ENCODE data around the gene RSL24D1. TPM values are rescaled to one million over a fixed set of nuclear protein-coding genes. Genes with fewer than 3 reads are reported as not detected.
A peak's percentile ranks its signal among the peaks of the same experiment; 100 is the strongest.
"Not testable (repeated sequence)": the region's sequence is repeated elsewhere in the genome, so short reads cannot be mapped to it uniquely, and the experiment has no call there.

RSL24D1 gene
- total and polyA plus RNA-seq, 2 donors, result 131 to 144 TPM

DNA sequence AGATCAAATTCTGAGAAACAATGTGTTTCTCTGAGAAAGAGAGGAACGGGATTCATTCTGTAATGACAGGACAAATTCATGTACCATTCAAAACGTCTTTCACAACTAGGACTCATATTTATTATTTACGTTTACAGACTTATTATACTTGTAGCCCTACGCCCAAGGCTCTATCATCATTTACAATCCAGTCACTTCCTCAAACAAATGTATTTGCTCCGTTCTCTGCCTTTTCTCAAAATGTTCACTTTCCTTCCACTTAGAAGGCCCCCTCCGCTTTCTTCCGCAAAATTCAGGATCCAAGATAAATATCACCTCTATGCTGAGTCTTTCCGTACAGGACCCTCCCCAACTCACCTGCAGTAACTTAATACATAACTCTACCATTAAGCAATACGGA, 745 bp downstream of the RSL24D1 start:
- Histone ChIP-seq H3K27me3 (ENCODE audit: control insufficient read depth in 2 of 2, insufficient read depth in 1 of 2, low read length in 1 of 2) (no peaks in the 10 kb centered on the region), H3K27ac (ENCODE audit: low read depth in 1 of 2, low read length in 1 of 2) (peak overlapping the region; percentile 89 to 94), H3K9me3 (ENCODE audit: control insufficient read depth in 2 of 2, insufficient read depth in 1 of 2, low read length in 1 of 2) (no peaks in the 10 kb centered on the region), H3K4me1 (ENCODE audit: control insufficient read depth in 2 of 2, insufficient read depth in 2 of 2, low read length in 2 of 2) (peaks cover 0 to 13% of the 10 kb centered on the region in 2 donors), H3K4me3 (ENCODE audit: low read length in 2 of 2) (peak overlapping the region; percentile 78 to 80), H3K36me3 (ENCODE audit: control insufficient read depth in 2 of 2, insufficient read depth in 2 of 2, low read length in 1 of 2) (peaks cover 4 to 18% of the 10 kb centered on the region in 2 donors)
- 2% methylated on average over 9 of the region's 9 CpGs for WGBS
- DNase-seq (ENCODE audit: low read depth in 6 of 9, low spot score in 9 of 9), result no peak

DNA sequence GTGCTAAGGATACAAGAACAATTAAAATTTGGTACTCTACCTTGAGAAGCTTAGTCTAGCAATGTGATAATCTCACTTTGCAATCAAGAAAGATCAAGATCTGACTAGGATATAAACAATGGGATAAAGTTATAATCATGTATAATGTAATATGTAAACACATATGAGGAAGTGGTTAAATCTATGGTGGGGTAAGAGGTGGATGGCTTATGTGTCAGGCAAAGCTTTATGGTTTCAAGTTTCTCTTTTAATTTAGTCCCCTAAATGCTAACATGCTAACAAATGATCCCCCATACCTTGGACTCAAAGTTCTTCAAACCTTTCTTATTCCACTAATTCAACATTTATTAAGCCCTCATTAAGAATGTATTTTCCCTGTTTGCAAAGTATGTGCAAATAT, 2.5 kb downstream of the RSL24D1 start:
- Histone ChIP-seq H3K36me3 (ENCODE audit: control insufficient read depth in 2 of 2, insufficient read depth in 2 of 2, low read length in 1 of 2) (peaks cover 8 to 27% of the 10 kb centered on the region in 2 donors), H3K4me1 (ENCODE audit: control insufficient read depth in 2 of 2, insufficient read depth in 2 of 2, low read length in 2 of 2) (peaks cover 0 to 13% of the 10 kb centered on the region in 2 donors), H3K9me3 (ENCODE audit: control insufficient read depth in 2 of 2, insufficient read depth in 1 of 2, low read length in 1 of 2) (no peaks in the 10 kb centered on the region), H3K4me3 (ENCODE audit: low read length in 2 of 2) (no peak overlapping the region), H3K27me3 (ENCODE audit: control insufficient read depth in 2 of 2, insufficient read depth in 1 of 2, low read length in 1 of 2) (no peaks in the 10 kb centered on the region), H3K27ac (ENCODE audit: low read depth in 1 of 2, low read length in 1 of 2) (no peak overlapping the region)
- DNase-seq (ENCODE audit: low read depth in 6 of 9, low spot score in 9 of 9), result no peak

DNA sequence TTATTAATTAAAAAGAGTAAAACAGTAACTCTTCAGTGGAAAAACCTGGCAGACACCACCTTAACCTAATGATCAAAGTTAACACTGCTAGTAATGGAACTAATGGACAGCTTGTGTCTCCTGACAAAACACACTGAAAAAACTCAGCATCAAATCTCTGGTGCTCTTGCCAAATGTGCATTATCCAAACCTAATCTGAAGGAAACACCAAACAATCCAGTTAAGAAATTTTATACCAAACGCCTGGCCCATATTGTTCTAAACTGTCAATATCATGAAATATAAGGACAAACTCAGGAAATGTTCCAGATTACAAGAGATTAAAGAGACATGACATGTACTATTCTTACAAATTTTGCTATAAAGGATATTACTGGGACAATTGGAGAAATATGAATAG, 10.4 kb downstream of the RSL24D1 start:
- Histone ChIP-seq H3K9me3 (ENCODE audit: control insufficient read depth in 2 of 2, insufficient read depth in 1 of 2, low read length in 1 of 2) (no peaks in the 10 kb centered on the region), H3K36me3 (ENCODE audit: control insufficient read depth in 2 of 2, insufficient read depth in 2 of 2, low read length in 1 of 2) (peaks cover 9 to 31% of the 10 kb centered on the region in 2 donors), H3K4me1 (ENCODE audit: control insufficient read depth in 2 of 2, insufficient read depth in 2 of 2, low read length in 2 of 2) (no peaks in the 10 kb centered on the region), H3K27ac (ENCODE audit: low read depth in 1 of 2, low read length in 1 of 2) (no peak overlapping the region), H3K4me3 (ENCODE audit: low read length in 2 of 2) (no peak overlapping the region), H3K27me3 (ENCODE audit: control insufficient read depth in 2 of 2, insufficient read depth in 1 of 2, low read length in 1 of 2) (no peaks in the 10 kb centered on the region)
- 100% methylated on average over 1 of the region's 1 CpG for WGBS
- no peak for DNase-seq (ENCODE audit: low read depth in 6 of 9, low spot score in 9 of 9)

DNA sequence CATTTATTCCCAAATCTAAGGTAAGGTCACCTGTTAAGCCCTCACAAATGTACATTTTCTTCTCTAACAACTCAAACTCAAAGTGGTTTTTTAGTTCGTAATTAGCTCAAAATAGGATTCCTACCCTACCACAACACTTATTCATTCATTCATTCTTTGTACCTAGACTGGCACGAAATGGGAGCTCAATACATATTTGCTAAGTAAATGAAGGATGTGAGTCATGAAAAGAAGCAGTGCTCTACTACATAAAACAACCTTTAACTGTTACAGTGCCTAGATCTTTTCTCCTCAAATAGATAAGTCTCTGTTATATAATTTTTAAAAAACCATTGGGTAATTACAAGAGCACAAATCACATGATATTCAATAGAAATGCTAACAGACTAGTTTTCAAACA, 13.1 kb downstream of the RSL24D1 start:
- 97% methylated on average over 2 of the region's 2 CpGs for WGBS
- H3K4me3 ChIP-seq (ENCODE audit: low read length in 2 of 2), result no peak overlapping the region
- no peak for DNase-seq (ENCODE audit: low read depth in 6 of 9, low spot score in 9 of 9)
- H3K36me3 ChIP-seq (ENCODE audit: control insufficient read depth in 2 of 2, insufficient read depth in 2 of 2, low read length in 1 of 2), result peaks cover 16 to 25% of the 10 kb centered on the region in 2 donors
- H3K27me3 ChIP-seq (ENCODE audit: control insufficient read depth in 2 of 2, insufficient read depth in 1 of 2, low read length in 1 of 2), result no peaks in the 10 kb centered on the region
- no peaks in the 10 kb centered on the region for H3K9me3 ChIP-seq (ENCODE audit: control insufficient read depth in 2 of 2, insufficient read depth in 1 of 2, low read length in 1 of 2)
- H3K4me1 ChIP-seq (ENCODE audit: control insufficient read depth in 2 of 2, insufficient read depth in 2 of 2, low read length in 2 of 2), result no peaks in the 10 kb centered on the region
- H3K27ac ChIP-seq (ENCODE audit: low read depth in 1 of 2, low read length in 1 of 2), result no peak overlapping the region

DNA sequence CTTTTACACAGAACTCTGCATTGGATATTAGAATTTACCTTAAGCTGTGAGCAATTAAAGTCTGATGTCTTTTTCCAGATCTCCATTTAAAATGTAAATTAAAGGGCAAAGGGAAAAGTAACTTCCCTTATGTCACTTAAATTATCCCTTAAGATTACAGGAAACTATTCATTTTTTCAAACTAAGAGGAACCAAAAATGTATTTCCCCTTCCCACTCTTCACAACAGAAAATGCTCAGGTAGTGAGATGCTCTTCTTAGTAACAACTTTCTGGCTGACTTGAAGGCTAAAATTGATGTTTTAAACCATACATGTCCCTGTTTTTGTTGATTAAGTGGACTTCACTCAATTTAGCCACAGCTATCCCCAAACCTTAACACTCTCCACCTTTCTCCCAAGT, 17.6 kb downstream of the RSL24D1 start:
- Histone ChIP-seq H3K27me3 (ENCODE audit: control insufficient read depth in 2 of 2, insufficient read depth in 1 of 2, low read length in 1 of 2) (no peaks in the 10 kb centered on the region), H3K36me3 (ENCODE audit: control insufficient read depth in 2 of 2, insufficient read depth in 2 of 2, low read length in 1 of 2) (peaks cover 16 to 17% of the 10 kb centered on the region in 2 donors), H3K9me3 (ENCODE audit: control insufficient read depth in 2 of 2, insufficient read depth in 1 of 2, low read length in 1 of 2) (no peaks in the 10 kb centered on the region), H3K4me3 (ENCODE audit: low read length in 2 of 2) (no peak overlapping the region), H3K4me1 (ENCODE audit: control insufficient read depth in 2 of 2, insufficient read depth in 2 of 2, low read length in 2 of 2) (no peaks in the 10 kb centered on the region), H3K27ac (ENCODE audit: low read depth in 1 of 2, low read length in 1 of 2) (no peak overlapping the region)
- DNase-seq (ENCODE audit: low read depth in 6 of 9, low spot score in 9 of 9), result no peak

DNA sequence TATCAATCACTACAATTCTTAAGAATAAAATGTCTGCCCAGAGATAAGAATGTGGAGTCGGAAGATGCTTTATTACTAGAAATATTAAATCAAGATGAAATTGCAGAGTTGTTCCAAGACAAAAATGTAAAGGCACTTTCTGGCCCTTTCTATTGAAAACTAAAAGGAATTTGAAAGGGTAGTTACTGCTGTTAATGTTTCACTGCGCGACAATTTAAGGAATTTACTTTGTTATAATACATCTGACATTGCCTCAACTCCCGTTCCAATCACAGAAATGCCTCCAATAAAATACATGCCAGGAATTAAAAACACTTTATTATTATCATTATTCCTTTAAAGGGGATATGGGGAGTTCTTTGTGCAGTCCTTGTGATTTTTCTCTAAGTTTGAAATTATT, 26.4 kb downstream of the RSL24D1 start:
- WGBS, result 98% methylated on average over 4 of the region's 4 CpGs
- no peak for DNase-seq (ENCODE audit: low read depth in 6 of 9, low spot score in 9 of 9)
- Histone ChIP-seq H3K9me3 (ENCODE audit: control insufficient read depth in 2 of 2, insufficient read depth in 1 of 2, low read length in 1 of 2) (no peaks in the 10 kb centered on the region), H3K4me3 (ENCODE audit: low read length in 2 of 2) (no peak overlapping the region), H3K36me3 (ENCODE audit: control insufficient read depth in 2 of 2, insufficient read depth in 2 of 2, low read length in 1 of 2) (no peaks in the 10 kb centered on the region), H3K4me1 (ENCODE audit: control insufficient read depth in 2 of 2, insufficient read depth in 2 of 2, low read length in 2 of 2) (no peaks in the 10 kb centered on the region), H3K27ac (ENCODE audit: low read depth in 1 of 2, low read length in 1 of 2) (no peak overlapping the region), H3K27me3 (ENCODE audit: control insufficient read depth in 2 of 2, insufficient read depth in 1 of 2, low read length in 1 of 2) (no peaks in the 10 kb centered on the region)

DNA sequence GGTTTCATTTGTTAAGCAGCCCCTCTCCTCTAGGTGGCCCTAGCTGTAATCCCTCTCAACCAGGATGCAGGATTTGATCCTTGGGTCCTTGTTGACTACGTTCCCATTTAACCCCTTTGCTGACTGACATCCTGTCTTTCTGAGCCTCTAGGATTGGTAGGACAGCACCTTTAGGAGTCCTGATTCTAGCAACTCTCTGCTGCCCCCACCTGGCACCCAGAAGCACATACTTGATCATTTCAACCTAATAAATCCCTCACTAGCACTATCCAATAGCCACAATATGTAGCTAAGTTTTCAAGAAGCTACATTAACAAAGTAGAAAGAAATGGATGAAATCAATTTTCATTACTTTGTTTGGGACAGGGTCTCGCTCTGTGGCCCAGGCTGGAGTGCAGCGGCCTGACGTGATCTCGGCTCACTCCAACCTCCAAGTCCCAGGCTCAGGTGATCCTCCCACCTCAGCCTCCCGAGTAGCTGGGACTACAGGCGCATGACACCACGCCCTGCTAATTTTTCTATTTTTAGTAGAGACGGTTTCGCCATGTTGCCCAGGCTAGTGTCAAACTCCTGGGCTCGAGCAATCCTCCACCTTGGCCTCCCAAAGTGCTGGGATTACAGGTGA, 28.3 kb downstream of the RSL24D1 start:
- DNase-seq (ENCODE audit: low read depth in 6 of 9, low spot score in 9 of 9), result peak; percentile 4 to 62 (median 39)
- Histone ChIP-seq H3K9me3 (ENCODE audit: control insufficient read depth in 2 of 2, insufficient read depth in 1 of 2, low read length in 1 of 2) (no peaks in the 10 kb centered on the region), H3K36me3 (ENCODE audit: control insufficient read depth in 2 of 2, insufficient read depth in 2 of 2, low read length in 1 of 2) (no peaks in the 10 kb centered on the region), H3K4me3 (ENCODE audit: low read length in 2 of 2) (no peak overlapping the region), H3K27me3 (ENCODE audit: control insufficient read depth in 2 of 2, insufficient read depth in 1 of 2, low read length in 1 of 2) (no peaks in the 10 kb centered on the region), H3K4me1 (ENCODE audit: control insufficient read depth in 2 of 2, insufficient read depth in 2 of 2, low read length in 2 of 2) (no peaks in the 10 kb centered on the region), H3K27ac (ENCODE audit: low read depth in 1 of 2, low read length in 1 of 2) (no peak overlapping the region)
- 77% methylated on average over 11 of the region's 11 CpGs for WGBS

DNA sequence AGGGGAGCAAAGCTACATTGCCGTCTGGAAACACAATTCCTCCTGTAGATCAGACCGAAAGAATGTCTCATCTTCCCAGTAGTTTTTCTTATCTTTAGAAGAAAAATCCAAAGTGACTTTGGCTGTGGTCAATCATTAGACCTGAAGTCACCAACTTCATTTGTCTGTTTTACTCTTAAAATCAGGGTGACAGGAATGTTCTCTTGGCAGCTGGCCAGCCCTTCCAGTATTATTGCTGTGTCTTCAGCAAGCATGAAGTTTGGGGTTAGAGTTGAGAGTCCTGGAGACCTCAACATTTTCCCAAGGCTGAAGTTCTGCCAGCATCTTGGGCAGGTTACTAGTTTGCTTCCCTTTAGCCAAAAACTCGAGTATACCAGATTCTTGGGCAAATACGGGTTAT, 32.5 kb downstream of the RSL24D1 start:
- Histone ChIP-seq H3K4me3 (ENCODE audit: low read length in 2 of 2) (no peak overlapping the region), H3K27ac (ENCODE audit: low read depth in 1 of 2, low read length in 1 of 2) (no peak overlapping the region), H3K4me1 (ENCODE audit: control insufficient read depth in 2 of 2, insufficient read depth in 2 of 2, low read length in 2 of 2) (no peaks in the 10 kb centered on the region), H3K36me3 (ENCODE audit: control insufficient read depth in 2 of 2, insufficient read depth in 2 of 2, low read length in 1 of 2) (no peaks in the 10 kb centered on the region), H3K27me3 (ENCODE audit: control insufficient read depth in 2 of 2, insufficient read depth in 1 of 2, low read length in 1 of 2) (no peaks in the 10 kb centered on the region), H3K9me3 (ENCODE audit: control insufficient read depth in 2 of 2, insufficient read depth in 1 of 2, low read length in 1 of 2) (no peaks in the 10 kb centered on the region)
- DNase-seq (ENCODE audit: low read depth in 6 of 9, low spot score in 9 of 9), result no peak
- 91% methylated on average over 4 of the region's 4 CpGs for WGBS

DNA sequence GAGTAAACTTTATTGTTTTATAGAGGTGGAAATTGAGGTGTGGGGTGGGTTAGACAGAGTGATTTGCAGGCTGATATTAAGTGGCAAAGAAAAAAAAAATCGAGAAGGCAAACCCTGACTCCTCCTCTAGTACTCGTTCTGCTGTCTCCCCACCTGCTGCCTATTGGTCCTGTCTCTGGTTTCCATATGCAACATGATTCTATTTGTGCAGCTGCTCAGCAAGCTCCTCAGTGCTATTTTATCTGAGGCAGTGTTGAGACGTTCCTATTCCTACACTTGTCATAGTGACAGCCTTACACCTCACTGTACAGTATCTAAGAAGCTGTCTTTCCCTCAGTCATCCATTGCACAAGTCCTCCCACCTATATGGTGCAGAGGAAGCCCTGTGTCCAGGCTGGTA, 45.1 kb downstream of the RSL24D1 start:
- no peaks in the 10 kb centered on the region for H3K36me3 ChIP-seq (ENCODE audit: control insufficient read depth in 2 of 2, insufficient read depth in 2 of 2, low read length in 1 of 2)
- no peaks in the 10 kb centered on the region for H3K27me3 ChIP-seq (ENCODE audit: control insufficient read depth in 2 of 2, insufficient read depth in 1 of 2, low read length in 1 of 2)
- no peak overlapping the region for H3K27ac ChIP-seq (ENCODE audit: low read depth in 1 of 2, low read length in 1 of 2)
- H3K4me1 ChIP-seq (ENCODE audit: control insufficient read depth in 2 of 2, insufficient read depth in 2 of 2, low read length in 2 of 2), result no peaks in the 10 kb centered on the region
- 90% methylated on average over 3 of the region's 3 CpGs for WGBS
- H3K9me3 ChIP-seq (ENCODE audit: control insufficient read depth in 2 of 2, insufficient read depth in 1 of 2, low read length in 1 of 2), result no peaks in the 10 kb centered on the region
- no peak overlapping the region for H3K4me3 ChIP-seq (ENCODE audit: low read length in 2 of 2)
- no peak for DNase-seq (ENCODE audit: low read depth in 6 of 9, low spot score in 9 of 9)

DNA sequence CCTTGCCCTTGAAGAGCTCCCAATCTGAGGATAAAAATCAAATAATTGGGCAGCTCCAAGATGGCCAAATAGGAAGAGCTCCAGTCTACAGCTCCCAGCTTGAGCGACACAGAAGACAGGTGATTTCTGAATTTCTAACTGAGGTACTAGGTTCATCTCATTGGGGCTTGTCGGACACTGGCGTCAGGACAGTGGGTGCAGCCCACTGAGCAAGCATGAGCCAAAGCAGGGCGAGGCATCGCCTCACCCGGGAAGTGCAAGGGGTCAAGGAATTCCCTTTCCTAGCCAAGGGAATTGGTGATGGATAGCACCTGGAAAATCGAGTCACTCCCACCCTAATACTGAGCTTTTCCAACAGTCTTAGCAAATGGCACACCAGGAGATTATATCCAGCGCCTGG, 53.6 kb downstream of the RSL24D1 start:
- not testable (repeated sequence) for H3K27me3 ChIP-seq (ENCODE audit: control insufficient read depth in 2 of 2, insufficient read depth in 1 of 2, low read length in 1 of 2); H3K9me3 ChIP-seq (ENCODE audit: control insufficient read depth in 2 of 2, insufficient read depth in 1 of 2, low read length in 1 of 2); H3K36me3 ChIP-seq (ENCODE audit: control insufficient read depth in 2 of 2, insufficient read depth in 2 of 2, low read length in 1 of 2); H3K4me3 ChIP-seq (ENCODE audit: low read length in 2 of 2); H3K4me1 ChIP-seq (ENCODE audit: control insufficient read depth in 2 of 2, insufficient read depth in 2 of 2, low read length in 2 of 2); H3K27ac ChIP-seq (ENCODE audit: low read depth in 1 of 2, low read length in 1 of 2); DNase-seq (ENCODE audit: low read depth in 6 of 9, low spot score in 9 of 9)
- WGBS, result 95% methylated on average over 8 of the region's 8 CpGs

Data from thymus (tissue), 11 donors.